ENCODE measurements around the gene UBE2J1.

UBE2J1 gene

DNA sequence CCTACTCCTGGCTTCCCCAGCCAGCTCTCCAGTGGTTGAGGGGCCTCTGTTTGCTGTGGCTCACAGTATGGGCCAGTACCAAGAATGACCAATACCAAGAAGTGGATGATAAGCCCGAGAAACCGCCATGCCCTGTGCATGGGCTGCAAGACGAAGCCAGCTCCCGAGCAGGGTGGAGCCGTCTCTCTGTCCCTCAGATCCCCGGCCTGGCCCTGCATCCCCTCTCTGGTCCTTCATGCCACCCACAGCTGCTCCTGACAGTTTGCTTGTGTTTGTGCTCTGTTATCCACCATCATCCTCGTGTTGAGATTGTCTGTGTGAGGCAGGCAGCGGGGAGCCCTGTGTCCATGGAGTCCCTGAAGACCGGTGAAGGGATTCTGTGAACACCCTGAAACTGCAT lies 73.6 kb downstream of the UBE2J1 start:
- Histone ChIP-seq H3K4me1 (ENCODE audit: control insufficient read depth, insufficient read depth, low read length) (no peaks in the 10 kb centered on the region), H3K27ac (ENCODE audit: insufficient read depth, low read depth, low read length, poor library complexity, severe bottlenecking) (no peak overlapping the region), H3K4me3 (ENCODE audit: insufficient read depth, low read depth, low read length) (no peak overlapping the region), H3K9me3 (ENCODE audit: control insufficient read depth, low read length) (no peaks in the 10 kb centered on the region), H3K27me3 (ENCODE audit: control insufficient read depth, insufficient read depth, low read length, poor library complexity, severe bottlenecking) (no peaks in the 10 kb centered on the region), H3K36me3 (ENCODE audit: control insufficient read depth, insufficient read depth, low read length) (no peaks in the 10 kb centered on the region)
- WGBS, 2 experiments, result 92 to 93% methylated on average over 9 of the region's 9 CpGs

All from ectodermal cell (in vitro differentiated cells).